Measurements from ENCODE around the gene OBSCN.

Gene OBSCN

GRCh38 chr1:228361314-228362140 is 153.7 kb downstream of the OBSCN start:
- DNase-seq (ENCODE audit: extremely low read depth, low read depth), result no peak
- TF ChIP-seq CTCF (IDR thresholded peaks at IDR 0.05; ENCODE audit: low read depth, low read length, missing control alignments), result no peak
- no peak overlapping the region for H3K4me3 ChIP-seq (replicated peaks; ENCODE audit: low read depth, low read length)

- DNase-seq (ENCODE audit: extremely low read depth, low read depth), result no peak
- TF ChIP-seq CTCF (IDR thresholded peaks at IDR 0.05; ENCODE audit: low read depth, low read length, missing control alignments), result no peak
- no peak overlapping the region for H3K4me3 ChIP-seq (replicated peaks; ENCODE audit: low read depth, low read length)
Measured at GRCh38 chr1:228362141-228362883, 154.5 kb downstream of the OBSCN start.

GRCh38 chr1:228362884-228363450 is 155.1 kb downstream of the OBSCN start:
- no peak for DNase-seq (ENCODE audit: extremely low read depth, low read depth)
- no peak for TF ChIP-seq CTCF (IDR thresholded peaks at IDR 0.05; ENCODE audit: low read depth, low read length, missing control alignments)
- no peak overlapping the region for H3K4me3 ChIP-seq (replicated peaks; ENCODE audit: low read depth, low read length)

- no peak for DNase-seq (ENCODE audit: extremely low read depth, low read depth)
- no peak overlapping the region for H3K4me3 ChIP-seq (replicated peaks; ENCODE audit: low read depth, low read length)
- no peak for TF ChIP-seq CTCF (IDR thresholded peaks at IDR 0.05; ENCODE audit: low read depth, low read length, missing control alignments)
Measured at GRCh38 chr1:228363686-228364067, 155.8 kb downstream of the OBSCN start.

- no peak for DNase-seq (ENCODE audit: extremely low read depth, low read depth)
- TF ChIP-seq CTCF (IDR thresholded peaks at IDR 0.05; ENCODE audit: low read depth, low read length, missing control alignments), result no peak
- H3K4me3 ChIP-seq (replicated peaks; ENCODE audit: low read depth, low read length), result no peak overlapping the region
Measured at GRCh38 chr1:228364068-228364705, 156.3 kb downstream of the OBSCN start.

GRCh38 chr1:228364706-228365213 is 156.9 kb downstream of the OBSCN start:
- no peak for TF ChIP-seq CTCF (IDR thresholded peaks at IDR 0.05; ENCODE audit: low read depth, low read length, missing control alignments)
- no peak overlapping the region for H3K4me3 ChIP-seq (replicated peaks; ENCODE audit: low read depth, low read length)
- no peak for DNase-seq (ENCODE audit: extremely low read depth, low read depth)

Measured in HFF-Myc (cell line).